Neural cell (in vitro differentiated cells): ENCODE results near the gene GALNT1.

Experiments used
- CTCF ChIP-seq: fragments of 450-650 bp; IDR thresholded peaks from 2 replicates; pipeline ENCODE4 v1.5.1; 2014; ENCODE audit warnings: antibody characterized with exemption, mild to moderate bottlenecking, moderate library complexity; ENCODE audit not compliant: poor library complexity, severe bottlenecking
- EP300 ChIP-seq: fragments of 450-650 bp; conservative IDR thresholded peaks from 2 replicates; pipeline ENCODE4 v1.6.1; 2014; ENCODE audit warnings: antibody characterized with exemption, mild to moderate bottlenecking, moderate library complexity; ENCODE audit not compliant: poor library complexity, severe bottlenecking
- POLR2AphosphoS5 ChIP-seq: IDR thresholded peaks from 2 replicates; pipeline ENCODE4 v1.6.1; 2012
- RAD21 ChIP-seq: fragments of 450-650 bp; conservative IDR thresholded peaks from 2 replicates; pipeline ENCODE4 v1.6.1; 2014; ENCODE audit warnings: antibody characterized with exemption, mild to moderate bottlenecking, moderate library complexity
- SMC3 ChIP-seq: fragments of 450-650 bp; conservative IDR thresholded peaks from 2 replicates; pipeline ENCODE4 v1.6.1; 2014; ENCODE audit warnings: antibody characterized with exemption, mild to moderate bottlenecking, moderate library complexity; ENCODE audit not compliant: poor library complexity
- TAF1 ChIP-seq: IDR thresholded peaks from 2 replicates; pipeline ENCODE4 v1.6.1; 2012; ENCODE audit warnings: low read depth

GRCh38 chr18:35549564-35549963 is 32.0 kb upstream of the GALNT1 start:
- TF ChIP-seq CTCF (no peak), POLR2AphosphoS5 (no peak), RAD21 (no peak), SMC3 (no peak), EP300 (no peak), TAF1 (no peak)
